HG02642 (cell line): ENCODE measurements around the gene CTCFL.

Experiments used
- ATAC-seq: cut with Tn5 transposase; IDR thresholded peaks from one replicate; pipeline ENCODE4 v1.9.1; 2021; ENCODE audit warnings: mild to moderate bottlenecking; ENCODE audit not compliant: unreplicated experiment, poor library complexity

The CTCFL gene

GRCh38 chr20:57470666-57471495, 54.1 kb downstream of the CTCFL start:
- no peak for ATAC-seq

- no peak for ATAC-seq
Observed at GRCh38 chr20:57470212-57470522, 54.8 kb downstream of the CTCFL start.

- ATAC-seq: no peak
Observed at GRCh38 chr20:57469418-57470211, 55.3 kb downstream of the CTCFL start.

- ATAC-seq: no peak
Observed at GRCh38 chr20:57468523-57469417, 56.2 kb downstream of the CTCFL start.

- no peak for ATAC-seq
Observed at GRCh38 chr20:57467742-57468141, 57.2 kb downstream of the CTCFL start.

GRCh38 chr20:57465943-57466342, 59.0 kb downstream of the CTCFL start:
- no peak for ATAC-seq

- no peak for ATAC-seq
Observed at GRCh38 chr20:57465486-57465885, 59.5 kb downstream of the CTCFL start.

- ATAC-seq: no peak
Observed at GRCh38 chr20:57464642-57465211, 60.2 kb downstream of the CTCFL start.

GRCh38 chr20:57462781-57463180, 62.2 kb downstream of the CTCFL start:
- ATAC-seq: no peak

- no peak for ATAC-seq
Observed at GRCh38 chr20:57461726-57462125, 63.2 kb downstream of the CTCFL start.

- no peak for ATAC-seq
Observed at GRCh38 chr20:57460781-57461465, 64.0 kb downstream of the CTCFL start.

GRCh38 chr20:57459897-57460296, 65.0 kb downstream of the CTCFL start:
- no peak for ATAC-seq

GRCh38 chr20:57459278-57459677, 65.7 kb downstream of the CTCFL start:
- no peak for ATAC-seq

GRCh38 chr20:57458400-57459160, 66.4 kb downstream of the CTCFL start:
- ATAC-seq: no peak

GRCh38 chr20:57457243-57458095, 67.5 kb downstream of the CTCFL start:
- ATAC-seq: no peak

GRCh38 chr20:57456116-57456515, 68.8 kb downstream of the CTCFL start:
- no peak for ATAC-seq

- no peak for ATAC-seq
Observed at GRCh38 chr20:57455386-57455785, 69.6 kb downstream of the CTCFL start.
